Activated naive CD4-positive, alpha-beta T cell treated with anti-CD3 and anti-CD28 coated beads, Interleukin-2, amount 50 U/mL, for 24 hours (primary cell): ENCODE measurements around the gene TGFBRAP1.

Source experiments
- H3K27ac Mint-ChIP-seq: one replicate; pipeline ENCODE4 v1.8.0; 2021; ENCODE audit warnings: mild to moderate bottlenecking, mixed read lengths
- H3K27me3 Mint-ChIP-seq: one replicate; pipeline ENCODE4 v1.8.0; 2021; ENCODE audit warnings: mixed read lengths
- H3K36me3 Mint-ChIP-seq: one replicate; pipeline ENCODE4 v1.8.0; 2021; ENCODE audit warnings: mixed read lengths
- H3K4me1 Mint-ChIP-seq: one replicate; pipeline ENCODE4 v1.8.0; 2021; ENCODE audit warnings: mixed read lengths
- H3K4me3 Mint-ChIP-seq: one replicate; pipeline ENCODE4 v1.8.0; 2021; ENCODE audit warnings: mild to moderate bottlenecking, mixed read lengths
- H3K9me3 Mint-ChIP-seq: one replicate; pipeline ENCODE4 v1.8.0; 2021; ENCODE audit warnings: mixed read lengths

TGFBRAP1 gene, protein sequence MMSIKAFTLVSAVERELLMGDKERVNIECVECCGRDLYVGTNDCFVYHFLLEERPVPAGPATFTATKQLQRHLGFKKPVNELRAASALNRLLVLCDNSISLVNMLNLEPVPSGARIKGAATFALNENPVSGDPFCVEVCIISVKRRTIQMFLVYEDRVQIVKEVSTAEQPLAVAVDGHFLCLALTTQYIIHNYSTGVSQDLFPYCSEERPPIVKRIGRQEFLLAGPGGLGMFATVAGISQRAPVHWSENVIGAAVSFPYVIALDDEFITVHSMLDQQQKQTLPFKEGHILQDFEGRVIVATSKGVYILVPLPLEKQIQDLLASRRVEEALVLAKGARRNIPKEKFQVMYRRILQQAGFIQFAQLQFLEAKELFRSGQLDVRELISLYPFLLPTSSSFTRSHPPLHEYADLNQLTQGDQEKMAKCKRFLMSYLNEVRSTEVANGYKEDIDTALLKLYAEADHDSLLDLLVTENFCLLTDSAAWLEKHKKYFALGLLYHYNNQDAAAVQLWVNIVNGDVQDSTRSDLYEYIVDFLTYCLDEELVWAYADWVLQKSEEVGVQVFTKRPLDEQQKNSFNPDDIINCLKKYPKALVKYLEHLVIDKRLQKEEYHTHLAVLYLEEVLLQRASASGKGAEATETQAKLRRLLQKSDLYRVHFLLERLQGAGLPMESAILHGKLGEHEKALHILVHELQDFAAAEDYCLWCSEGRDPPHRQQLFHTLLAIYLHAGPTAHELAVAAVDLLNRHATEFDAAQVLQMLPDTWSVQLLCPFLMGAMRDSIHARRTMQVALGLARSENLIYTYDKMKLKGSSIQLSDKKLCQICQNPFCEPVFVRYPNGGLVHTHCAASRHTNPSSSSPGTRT

DNA sequence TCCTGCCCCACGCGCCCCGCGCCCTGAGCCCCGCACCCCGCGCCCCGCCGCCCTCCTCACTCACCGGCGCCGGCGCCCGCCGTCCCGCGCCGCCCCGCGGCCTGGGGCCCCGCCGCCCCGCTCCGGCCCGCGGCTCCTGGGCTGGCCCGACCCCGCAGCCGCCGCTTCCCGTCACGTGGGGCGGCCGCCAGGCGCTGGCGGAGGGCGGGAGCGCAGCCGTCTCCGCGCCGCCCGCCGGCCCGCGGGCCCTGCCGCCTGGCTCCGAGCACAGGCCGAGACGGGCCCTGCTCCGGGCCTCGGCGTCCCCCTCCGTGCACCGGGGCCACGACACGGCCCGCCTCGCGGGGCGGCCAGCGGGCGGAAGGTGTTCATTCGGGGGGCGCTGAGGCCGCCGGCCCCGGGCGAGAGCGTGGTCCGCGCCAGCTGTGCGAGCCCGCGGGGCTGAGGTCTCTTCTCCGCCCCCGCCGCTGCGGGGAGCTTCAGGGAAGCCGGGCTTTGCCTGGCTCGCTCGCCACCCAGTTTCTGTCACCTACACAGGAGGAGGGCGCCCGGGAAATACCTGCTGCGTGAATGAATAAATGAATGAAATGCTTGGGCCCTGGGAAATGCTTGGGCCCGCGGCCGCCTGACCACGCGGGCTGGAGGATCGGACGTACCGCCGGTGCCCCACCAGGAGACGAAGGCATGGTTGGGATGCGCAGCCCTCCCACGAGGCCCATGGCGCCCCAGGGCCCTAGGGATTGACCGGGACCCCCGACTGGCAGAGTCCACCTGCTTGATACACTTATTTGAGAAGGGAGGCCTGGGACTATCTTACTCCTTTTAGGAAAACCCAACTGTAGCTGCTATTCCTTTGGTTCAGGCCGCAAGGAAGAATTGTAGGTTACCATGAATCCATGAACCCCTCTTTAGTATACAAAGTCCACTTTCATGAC lies at the start of gene TGFBRAP1:
TGFBRAP1 (minus strand) TSS at position 175 of the 935 bp plus-strand sequence. CDS start 21,434 bp downstream, outside the sequence.
- H3K4me1 Mint-ChIP-seq: peaks cover 45% of the 10 kb centered on the region
- no peaks in the 10 kb centered on the region for H3K9me3 Mint-ChIP-seq
- no peaks in the 10 kb centered on the region for H3K36me3 Mint-ChIP-seq
- H3K27me3 Mint-ChIP-seq: no peaks in the 10 kb centered on the region
- H3K27ac Mint-ChIP-seq: peak within 1 kb of the TSS; percentile 97
- H3K4me3 Mint-ChIP-seq: peak within 1 kb of the TSS; percentile 91

- Mint-ChIP-seq H3K4me3 (no peak overlapping the region), H3K27me3 (no peaks in the 10 kb centered on the region), H3K9me3 (no peaks in the 10 kb centered on the region), H3K36me3 (no peaks in the 10 kb centered on the region), H3K4me1 (peaks cover 2% of the 10 kb centered on the region), H3K27ac (no peak overlapping the region)
These were observed 49.4 kb upstream of the TGFBRAP1 start for GRCh38 chr2:105378921-105379383.

- H3K4me3 Mint-ChIP-seq: no peak overlapping the region
- no peak overlapping the region for H3K27ac Mint-ChIP-seq
- no peaks in the 10 kb centered on the region for H3K27me3 Mint-ChIP-seq
- peaks cover 4% of the 10 kb centered on the region for H3K4me1 Mint-ChIP-seq
- H3K9me3 Mint-ChIP-seq: no peaks in the 10 kb centered on the region
- H3K36me3 Mint-ChIP-seq: no peaks in the 10 kb centered on the region
These were observed 48.8 kb upstream of the TGFBRAP1 start for GRCh38 chr2:105378276-105378840.

- no peaks in the 10 kb centered on the region for H3K27me3 Mint-ChIP-seq
- H3K4me3 Mint-ChIP-seq: no peak overlapping the region
- H3K4me1 Mint-ChIP-seq: peaks cover 4% of the 10 kb centered on the region
- no peak overlapping the region for H3K27ac Mint-ChIP-seq
- H3K36me3 Mint-ChIP-seq: peaks cover under 1% of the 10 kb centered on the region
- no peaks in the 10 kb centered on the region for H3K9me3 Mint-ChIP-seq
These were observed 48.3 kb upstream of the TGFBRAP1 start for GRCh38 chr2:105377871-105378270.

DNA sequence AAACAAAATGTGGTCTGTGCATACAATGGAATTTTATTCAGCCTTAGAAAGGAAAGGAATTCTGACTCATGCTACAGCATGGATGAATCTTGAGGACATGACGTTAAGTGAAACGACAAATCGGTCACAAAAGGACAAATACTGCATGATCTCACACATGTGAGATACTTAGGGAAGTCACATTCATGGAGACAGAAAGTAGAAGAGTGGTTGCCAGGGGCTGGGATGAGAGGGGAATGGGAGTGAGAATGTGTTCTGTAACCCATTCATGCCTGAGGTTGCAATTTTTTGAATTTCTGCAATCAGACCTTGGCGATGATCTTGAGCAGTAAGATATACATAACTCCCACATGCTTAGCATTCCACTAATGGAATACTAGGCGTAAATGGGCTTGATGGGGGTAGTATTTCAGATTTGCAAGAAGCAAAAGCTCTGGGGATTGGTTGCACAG lies 47.3 kb upstream of the TGFBRAP1 start:
- Mint-ChIP-seq H3K9me3 (no peaks in the 10 kb centered on the region), H3K4me3 (no peak overlapping the region), H3K36me3 (peaks cover 2% of the 10 kb centered on the region), H3K4me1 (peaks cover 4% of the 10 kb centered on the region), H3K27me3 (no peaks in the 10 kb centered on the region), H3K27ac (no peak overlapping the region)

- peaks cover 2% of the 10 kb centered on the region for H3K36me3 Mint-ChIP-seq
- no peaks in the 10 kb centered on the region for H3K9me3 Mint-ChIP-seq
- no peaks in the 10 kb centered on the region for H3K27me3 Mint-ChIP-seq
- H3K4me3 Mint-ChIP-seq: no peak overlapping the region
- H3K4me1 Mint-ChIP-seq: peaks cover 4% of the 10 kb centered on the region
- H3K27ac Mint-ChIP-seq: no peak overlapping the region
These were observed 46.5 kb upstream of the TGFBRAP1 start for GRCh38 chr2:105376010-105376409.

DNA sequence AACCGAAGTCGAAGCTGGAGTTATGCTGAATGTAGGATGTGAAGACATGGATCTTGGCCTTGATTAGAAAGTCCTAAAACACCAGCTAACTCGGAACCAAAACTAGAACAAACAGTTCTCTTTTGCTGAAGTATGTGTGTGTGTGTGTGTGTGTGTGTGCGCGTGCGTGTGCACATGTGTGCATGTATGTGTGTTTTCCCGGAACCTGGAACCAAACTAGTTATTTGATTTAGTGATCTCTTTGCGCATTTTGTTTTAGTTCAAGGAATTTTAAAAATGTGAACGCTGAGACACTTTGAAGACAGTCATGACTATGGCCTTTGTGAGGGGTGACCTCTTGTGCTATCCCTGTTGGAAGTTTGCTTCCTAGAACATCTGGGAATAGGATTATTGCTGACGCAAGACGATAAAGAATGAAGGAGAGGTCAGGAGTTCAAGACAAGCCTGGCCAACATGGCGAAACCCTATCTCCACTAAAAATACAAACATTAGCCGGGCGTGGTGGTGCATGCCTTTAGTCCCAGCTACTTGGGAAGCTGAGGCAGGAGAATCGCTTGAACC lies 45.5 kb upstream of the TGFBRAP1 start:
- no peaks in the 10 kb centered on the region for H3K27me3 Mint-ChIP-seq
- H3K9me3 Mint-ChIP-seq: no peaks in the 10 kb centered on the region
- H3K27ac Mint-ChIP-seq: no peak overlapping the region
- peaks cover 2% of the 10 kb centered on the region for H3K36me3 Mint-ChIP-seq
- H3K4me1 Mint-ChIP-seq: peaks cover 5% of the 10 kb centered on the region
- no peak overlapping the region for H3K4me3 Mint-ChIP-seq

DNA sequence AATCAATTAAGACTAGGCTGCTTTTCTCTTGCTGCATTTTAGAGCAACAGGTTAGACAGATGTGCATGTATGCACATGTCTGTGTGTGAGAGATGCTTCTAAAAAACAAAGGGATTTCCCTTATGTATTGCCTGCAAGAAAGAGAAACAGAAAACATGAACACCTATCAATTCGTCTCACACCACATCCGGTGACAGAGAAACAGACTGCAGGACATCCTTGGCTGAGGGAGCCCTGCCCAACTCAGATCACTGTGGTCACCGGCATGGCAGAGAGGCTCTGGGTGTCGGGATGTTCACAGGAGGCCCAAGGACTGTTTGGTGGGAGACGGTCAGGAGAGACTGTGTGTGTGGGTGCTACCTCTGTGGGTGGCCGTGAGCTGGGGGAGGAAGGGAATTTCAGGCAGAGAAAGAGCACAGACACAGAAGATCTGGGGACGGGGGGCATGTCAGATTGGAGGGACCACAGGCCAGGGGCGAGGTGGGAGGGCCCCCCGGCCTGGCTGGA lies 44.4 kb upstream of the TGFBRAP1 start:
- Mint-ChIP-seq H3K4me3 (no peak overlapping the region), H3K27me3 (no peaks in the 10 kb centered on the region), H3K27ac (no peak overlapping the region), H3K4me1 (peaks cover 11% of the 10 kb centered on the region), H3K9me3 (no peaks in the 10 kb centered on the region), H3K36me3 (peaks cover 2% of the 10 kb centered on the region)

GRCh38 chr2:105373344-105373781 lies 43.8 kb upstream of the TGFBRAP1 start:
- no peaks in the 10 kb centered on the region for H3K27me3 Mint-ChIP-seq
- H3K27ac Mint-ChIP-seq: no peak overlapping the region
- H3K4me3 Mint-ChIP-seq: no peak overlapping the region
- no peaks in the 10 kb centered on the region for H3K9me3 Mint-ChIP-seq
- peaks cover 11% of the 10 kb centered on the region for H3K4me1 Mint-ChIP-seq
- H3K36me3 Mint-ChIP-seq: peaks cover 2% of the 10 kb centered on the region

DNA sequence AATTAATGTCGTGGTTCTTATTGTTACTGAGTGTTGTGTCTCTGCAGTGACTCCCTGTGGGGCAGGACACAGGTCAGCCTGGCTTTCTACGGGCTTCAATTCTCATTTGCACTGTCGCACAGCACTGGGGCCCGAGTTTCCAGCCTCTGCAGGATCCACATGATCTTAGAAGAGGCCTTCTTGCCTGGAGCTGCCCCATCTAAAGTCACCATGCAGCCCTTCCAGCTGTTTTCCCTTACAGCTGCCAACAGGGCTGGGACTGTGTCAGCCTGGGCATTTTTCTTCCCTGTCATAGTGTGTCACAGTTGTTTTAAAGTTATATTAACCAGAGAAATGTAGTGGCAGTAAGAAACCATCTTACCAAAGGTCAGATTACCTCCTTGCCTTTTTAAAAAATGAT lies 42.3 kb upstream of the TGFBRAP1 start:
- Mint-ChIP-seq H3K4me1 (peaks cover 11% of the 10 kb centered on the region), H3K9me3 (no peaks in the 10 kb centered on the region), H3K4me3 (no peak overlapping the region), H3K27ac (no peak overlapping the region), H3K27me3 (no peaks in the 10 kb centered on the region), H3K36me3 (peaks cover 2% of the 10 kb centered on the region)

GRCh38 chr2:105371156-105371555 lies 41.6 kb upstream of the TGFBRAP1 start:
- no peak overlapping the region for H3K4me3 Mint-ChIP-seq
- peaks cover 2% of the 10 kb centered on the region for H3K36me3 Mint-ChIP-seq
- no peaks in the 10 kb centered on the region for H3K9me3 Mint-ChIP-seq
- no peak overlapping the region for H3K27ac Mint-ChIP-seq
- H3K27me3 Mint-ChIP-seq: no peaks in the 10 kb centered on the region
- H3K4me1 Mint-ChIP-seq: peaks cover 11% of the 10 kb centered on the region

GRCh38 chr2:105369777-105370690 lies 40.5 kb upstream of the TGFBRAP1 start:
- Mint-ChIP-seq H3K4me1 (peaks cover 11% of the 10 kb centered on the region), H3K9me3 (no peaks in the 10 kb centered on the region), H3K36me3 (peaks cover 4% of the 10 kb centered on the region), H3K4me3 (peak overlapping the region; percentile 40), H3K27me3 (no peaks in the 10 kb centered on the region), H3K27ac (no peak overlapping the region)

DNA sequence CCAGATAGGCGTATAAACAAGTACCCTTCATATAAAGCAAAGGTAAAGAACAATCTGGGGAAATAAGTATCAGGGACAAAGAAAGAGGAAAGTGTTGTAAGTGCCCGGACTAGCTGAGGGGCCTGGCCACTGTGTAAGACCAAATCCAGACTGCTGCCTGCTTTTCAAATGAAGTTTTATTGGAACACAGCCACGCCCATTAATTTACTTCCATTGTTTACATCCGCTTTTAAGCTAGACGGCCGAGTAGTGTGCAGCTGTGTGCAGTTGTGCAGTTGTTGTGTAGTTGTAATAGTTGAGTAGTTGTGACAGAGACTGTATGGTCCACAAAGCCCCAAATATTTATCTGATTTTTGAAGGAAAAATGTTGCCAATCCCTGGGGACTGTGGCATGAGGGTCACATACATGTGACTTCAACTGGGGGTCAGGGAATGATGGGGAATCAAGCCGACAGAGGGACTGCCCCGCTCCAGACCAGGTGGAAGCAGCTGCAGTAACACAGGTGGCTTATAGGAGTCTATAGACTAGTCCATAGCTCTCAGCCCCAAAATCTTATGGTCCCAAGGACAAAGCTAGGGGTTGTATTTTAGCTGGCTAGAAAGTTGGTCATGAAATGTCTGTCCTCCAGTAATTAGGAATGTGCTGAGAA lies 39.3 kb upstream of the TGFBRAP1 start:
- Mint-ChIP-seq H3K27me3 (no peaks in the 10 kb centered on the region), H3K4me1 (peaks cover 9% of the 10 kb centered on the region), H3K27ac (no peak overlapping the region), H3K9me3 (no peaks in the 10 kb centered on the region), H3K36me3 (peaks cover 4% of the 10 kb centered on the region), H3K4me3 (no peak overlapping the region)
